HepG2 (cell line): ENCODE data around the gene SLC13A5. TPM values are rescaled to one million over a fixed set of nuclear protein-coding genes. Genes with fewer than 3 reads are reported as not detected.

ENCODE experiments used
- BRCA1 ChIP-seq: sonication (generic); formaldehyde crosslinking; IDR thresholded peaks from 2 replicates; pipeline ENCODE4 v1.4.0; 2020; ENCODE audit warnings: missing genetic modification reagents
- HDAC6 ChIP-seq: fragments of 200-600 bp; sonication (generic); IDR thresholded peaks from 2 replicates; pipeline ENCODE4 v1.7.0; 2017; ENCODE audit warnings: mild to moderate bottlenecking, antibody characterized with exemption, low read length, low read depth
- JUN ChIP-seq: sonication (generic); formaldehyde crosslinking; IDR thresholded peaks from 2 replicates; pipeline ENCODE4 v1.4.0; 2020; ENCODE audit warnings: mild to moderate bottlenecking, missing genetic modification reagents
- MAFG ChIP-seq: sonication (generic); formaldehyde crosslinking; IDR thresholded peaks from 2 replicates; pipeline ENCODE4 v1.5.1; 2020; ENCODE audit warnings: mild to moderate bottlenecking, missing genetic modification reagents
- MEIS1 ChIP-seq: sonication (generic); formaldehyde crosslinking; IDR thresholded peaks from 2 replicates; pipeline ENCODE4 v1.9.0; 2021; ENCODE audit warnings: mild to moderate bottlenecking, missing genetic modification reagents, moderate library complexity, borderline replicate concordance
- MYNN ChIP-seq: sonication (generic); formaldehyde crosslinking; IDR thresholded peaks from 2 replicates; pipeline ENCODE4 v1.4.0; 2020; ENCODE audit warnings: mild to moderate bottlenecking, low read depth, missing genetic modification reagents
- NR2F2 ChIP-seq: IDR thresholded peaks from 2 replicates; pipeline ENCODE4 v1.6.1; 2012; ENCODE audit warnings: low read depth, inconsistent platforms, borderline replicate concordance
- NRL ChIP-seq: sonication (generic); formaldehyde crosslinking; IDR thresholded peaks from 2 replicates; pipeline ENCODE4 v1.5.0; 2020; ENCODE audit warnings: missing genetic modification reagents, mild to moderate bottlenecking, moderate library complexity, borderline replicate concordance
- PLRG1 ChIP-seq: fragments of 450-650 bp; conservative IDR thresholded peaks from 2 replicates; pipeline ENCODE4 v1.6.1; 2016
- RFX3 ChIP-seq: IDR thresholded peaks from 2 replicates; pipeline ENCODE4 v1.6.1; 2016; ENCODE audit warnings: missing biosample characterization, missing genetic modification reagents
- SOX13 ChIP-seq, 3 experiments: fragments of 450-650 bp in 1 of 3; sonication (generic) in 1 of 3; formaldehyde crosslinking in 1 of 3; IDR thresholded peaks in 2 of 3; conservative IDR thresholded peaks in 1 of 3; 2 replicates each; pipeline versions ENCODE4 v1.5.0 to v1.6.1; 2016 to 2020; ENCODE audit warnings: antibody characterized with exemption in 1 of 3, mild to moderate bottlenecking in 1 of 3, missing compliant biosample characterization in 1 of 3, missing genetic modification reagents in 1 of 3, moderate library complexity in 1 of 3
- SRY ChIP-seq: sonication (generic); formaldehyde crosslinking; IDR thresholded peaks from 2 replicates; pipeline ENCODE4 v1.8.0; 2022; ENCODE audit warnings: mild to moderate bottlenecking, missing genetic modification reagents
- ZNF138 ChIP-seq: sonication (generic); formaldehyde crosslinking; IDR thresholded peaks from 2 replicates; pipeline ENCODE4 v1.5.0; 2020; ENCODE audit warnings: mild to moderate bottlenecking, low read depth, missing genetic modification reagents
- ZNF230 ChIP-seq: sonication (generic); formaldehyde crosslinking; IDR thresholded peaks from 2 replicates; pipeline ENCODE4 v1.4.0; 2020; ENCODE audit warnings: mild to moderate bottlenecking, missing genetic modification reagents
- ZNF382 ChIP-seq: sonication (generic); formaldehyde crosslinking; IDR thresholded peaks from 2 replicates; pipeline ENCODE4 v1.5.0; 2020; ENCODE audit warnings: missing genetic modification reagents, mild to moderate bottlenecking, borderline replicate concordance
- ZNF430 ChIP-seq: sonication (generic); formaldehyde crosslinking; IDR thresholded peaks from 2 replicates; pipeline ENCODE4 v1.9.0; 2021; ENCODE audit warnings: mild to moderate bottlenecking, missing genetic modification reagents
- ZNF709 ChIP-seq: sonication (generic); formaldehyde crosslinking; IDR thresholded peaks from 2 replicates; pipeline ENCODE4 v1.5.0; 2020; ENCODE audit warnings: mild to moderate bottlenecking, missing genetic modification reagents
- ZNF772 ChIP-seq: sonication (generic); formaldehyde crosslinking; IDR thresholded peaks from 2 replicates; pipeline ENCODE4 v1.5.0; 2020; ENCODE audit warnings: mild to moderate bottlenecking, missing genetic modification reagents
- ZNF782 ChIP-seq: sonication (generic); formaldehyde crosslinking; IDR thresholded peaks from 2 replicates; pipeline ENCODE4 v1.4.0; 2020; ENCODE audit warnings: missing genetic modification reagents, mild to moderate bottlenecking, borderline replicate concordance
- ZNF83 ChIP-seq: sonication (generic); formaldehyde crosslinking; IDR thresholded peaks from 2 replicates; pipeline ENCODE4 v1.4.0; 2020; ENCODE audit warnings: missing genetic modification reagents, mild to moderate bottlenecking, borderline replicate concordance
- ZSCAN31 ChIP-seq: sonication (generic); formaldehyde crosslinking; IDR thresholded peaks from 2 replicates; pipeline ENCODE4 v1.5.0; 2020; ENCODE audit warnings: low read depth, mild to moderate bottlenecking, missing genetic modification reagents
- polyA plus RNA-seq, 8 experiments: library from polyadenylated mRNA; depleted of rRNA in 3 of 8; stranded (reverse) in 7 of 8; unstranded in 1 of 8; fragments of >200 nt; fragmentation: Illumina TruSeq in 4 of 8; extraction: Trizol in 4 of 8; gene quantifications; 2 replicates each; pipeline versions ENCODE4 v1.2.1 to v1.2.3, GENCODE V29; 2011 to 2016; ENCODE audit warnings: low read depth in 4 of 8, missing spikeins in 1 of 8, mixed read lengths in 1 of 8; ENCODE audit not compliant: insufficient read depth in 1 of 8
- total RNA-seq, 5 experiments: library from RNA; depleted of rRNA; stranded (reverse); fragments of >200 nt; fragmentation: Illumina TruSeq; extraction: Trizol; gene quantifications; 2 replicates each; pipeline ENCODE4 v1.2.3, GENCODE V29; 2016; ENCODE audit warnings: low read depth in 1 of 5
- TF ChIP-seq, protein P1 (sequence below): sonication (generic); formaldehyde crosslinking; IDR thresholded peaks from 2 replicates; pipeline ENCODE4 v1.8.1; 2022; ENCODE audit warnings: mild to moderate bottlenecking, missing genetic modification reagents
- TF ChIP-seq, protein P2 (sequence below): sonication (generic); formaldehyde crosslinking; IDR thresholded peaks from 2 replicates; pipeline ENCODE4 v1.8.0; 2022; ENCODE audit warnings: missing genetic modification reagents, low read depth, mild to moderate bottlenecking, borderline replicate concordance
- TF ChIP-seq, protein P3 (sequence below): sonication (generic); formaldehyde crosslinking; IDR thresholded peaks from 2 replicates; pipeline ENCODE4 v1.4.0; 2020; ENCODE audit warnings: mild to moderate bottlenecking, missing genetic modification reagents
- TF ChIP-seq, protein P4 (sequence below): sonication (generic); formaldehyde crosslinking; IDR thresholded peaks from 2 replicates; pipeline ENCODE4 v1.4.0; 2020; ENCODE audit warnings: mild to moderate bottlenecking, missing genetic modification reagents, borderline replicate concordance

The SLC13A5 gene
- total and polyA plus RNA-seq, 2 of the 13 experiments (the other 11 are each of a cell fraction or from before 2014, with no cell fraction given): 42.8 to 310 TPM

DNA sequence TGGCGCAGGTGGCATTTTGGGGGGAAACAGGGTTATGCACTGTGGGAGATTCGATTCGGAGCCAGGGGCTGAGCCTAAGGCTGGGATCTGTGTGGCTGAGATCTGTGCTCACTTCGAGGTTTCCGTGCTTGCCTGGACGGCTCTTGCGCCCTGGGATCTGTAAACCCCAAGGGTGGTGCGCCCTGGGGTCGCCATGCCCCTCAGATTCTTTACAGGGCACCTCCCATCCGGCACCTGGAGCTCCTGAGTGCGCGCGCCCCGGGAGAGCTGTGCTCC is 377 bp downstream of the SLC13A5 start (continued):
- TF ChIP-seq, protein P1, sequence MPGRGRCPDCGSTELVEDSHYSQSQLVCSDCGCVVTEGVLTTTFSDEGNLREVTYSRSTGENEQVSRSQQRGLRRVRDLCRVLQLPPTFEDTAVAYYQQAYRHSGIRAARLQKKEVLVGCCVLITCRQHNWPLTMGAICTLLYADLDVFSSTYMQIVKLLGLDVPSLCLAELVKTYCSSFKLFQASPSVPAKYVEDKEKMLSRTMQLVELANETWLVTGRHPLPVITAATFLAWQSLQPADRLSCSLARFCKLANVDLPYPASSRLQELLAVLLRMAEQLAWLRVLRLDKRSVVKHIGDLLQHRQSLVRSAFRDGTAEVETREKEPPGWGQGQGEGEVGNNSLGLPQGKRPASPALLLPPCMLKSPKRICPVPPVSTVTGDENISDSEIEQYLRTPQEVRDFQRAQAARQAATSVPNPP (CRISPR knock-in tag): no peak
- TF ChIP-seq MEIS1 (CRISPR knock-in tag) (no peak), RFX3 (no peak), BRCA1 (CRISPR knock-in tag) (no peak), ZNF138 (no peak), MYNN (no peak), PLRG1 (no peak), ZNF782 (CRISPR knock-in tag) (peak; percentile 11; the same call in 1 of the 2 replicates), ZNF83 (no peak), ZNF230 (no peak), ZSCAN31 (CRISPR knock-in tag) (no peak), ZNF709 (CRISPR knock-in tag) (no peak), ZNF772 (no peak), HDAC6 (no peak), NR2F2 (no peak), NRL (no peak), ZNF382 (CRISPR knock-in tag) (no peak), JUN (CRISPR knock-in tag) (peak; percentile 5; the same call in 1 of the 2 replicates), MAFG (CRISPR knock-in tag) (no peak), SRY (no peak), ZNF430 (0 out of 2 replicates have a peak, but pooled peaks have one; percentile 65), SOX13 (IDR thresholded peaks at IDR 0.05) (no peak), SOX13 (CRISPR knock-in tag; conservative IDR thresholded peaks at IDR 0.05 in 1 of 2, IDR thresholded peaks at IDR 0.05 in 1 of 2) (no peak)
- TF ChIP-seq, protein P2, sequence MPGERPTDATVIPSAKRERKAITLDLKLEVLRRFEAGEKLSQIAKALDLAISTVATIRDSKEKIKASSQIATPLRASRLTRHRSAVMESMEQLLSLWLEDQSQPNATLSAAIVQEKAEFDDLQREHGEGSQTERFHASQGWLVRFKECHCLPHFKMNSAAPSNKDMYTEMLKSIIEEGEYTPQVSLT: no peak
- TF ChIP-seq, protein P3, sequence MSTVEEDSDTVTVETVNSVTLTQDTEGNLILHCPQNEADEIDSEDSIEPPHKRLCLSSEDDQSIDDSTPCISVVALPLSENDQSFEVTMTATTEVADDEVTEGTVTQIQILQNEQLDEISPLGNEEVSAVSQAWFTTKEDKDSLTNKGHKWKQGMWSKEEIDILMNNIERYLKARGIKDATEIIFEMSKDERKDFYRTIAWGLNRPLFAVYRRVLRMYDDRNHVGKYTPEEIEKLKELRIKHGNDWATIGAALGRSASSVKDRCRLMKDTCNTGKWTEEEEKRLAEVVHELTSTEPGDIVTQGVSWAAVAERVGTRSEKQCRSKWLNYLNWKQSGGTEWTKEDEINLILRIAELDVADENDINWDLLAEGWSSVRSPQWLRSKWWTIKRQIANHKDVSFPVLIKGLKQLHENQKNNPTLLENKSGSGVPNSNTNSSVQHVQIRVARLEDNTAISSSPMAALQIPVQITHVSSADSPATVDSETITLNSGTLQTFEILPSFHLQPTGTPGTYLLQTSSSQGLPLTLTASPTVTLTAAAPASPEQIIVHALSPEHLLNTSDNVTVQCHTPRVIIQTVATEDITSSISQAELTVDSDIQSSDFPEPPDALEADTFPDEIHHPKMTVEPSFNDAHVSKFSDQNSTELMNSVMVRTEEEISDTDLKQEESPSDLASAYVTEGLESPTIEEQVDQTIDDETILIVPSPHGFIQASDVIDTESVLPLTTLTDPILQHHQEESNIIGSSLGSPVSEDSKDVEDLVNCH: 0 out of 2 replicates have a peak, but pooled peaks have one; percentile 55
- TF ChIP-seq, protein P4, sequence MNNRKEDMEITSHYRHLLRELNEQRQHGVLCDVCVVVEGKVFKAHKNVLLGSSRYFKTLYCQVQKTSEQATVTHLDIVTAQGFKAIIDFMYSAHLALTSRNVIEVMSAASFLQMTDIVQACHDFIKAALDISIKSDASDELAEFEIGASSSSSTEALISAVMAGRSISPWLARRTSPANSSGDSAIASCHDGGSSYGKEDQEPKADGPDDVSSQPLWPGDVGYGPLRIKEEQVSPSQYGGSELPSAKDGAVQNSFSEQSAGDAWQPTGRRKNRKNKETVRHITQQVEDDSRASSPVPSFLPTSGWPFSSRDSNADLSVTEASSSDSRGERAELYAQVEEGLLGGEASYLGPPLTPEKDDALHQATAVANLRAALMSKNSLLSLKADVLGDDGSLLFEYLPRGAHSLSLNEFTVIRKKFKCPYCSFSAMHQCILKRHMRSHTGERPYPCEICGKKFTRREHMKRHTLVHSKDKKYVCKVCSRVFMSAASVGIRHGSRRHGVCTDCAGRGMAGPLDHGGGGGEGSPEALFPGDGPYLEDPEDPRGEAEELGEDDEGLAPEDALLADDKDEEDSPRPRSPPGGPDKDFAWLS: 0 out of 2 replicates have a peak, but pooled peaks have one; percentile 6
